Measurements from ENCODE around the gene CORT. TPM values are rescaled to one million over a fixed set of nuclear protein-coding genes. Genes with fewer than 3 reads are reported as not detected.
"Not testable (repeated sequence)": the region's sequence is repeated elsewhere in the genome, so short reads cannot be mapped to it uniquely, and the experiment has no call there.

Gene CORT
- total RNA-seq, 1 experiment from 2014 or later = not detected

GRCh38 chr1:10438677-10439163 lies 11.1 kb upstream of the CORT start:
- no peak for DNase-seq (ENCODE audit: low read depth)

- no peak for DNase-seq (ENCODE audit: low read depth)
These were observed 9.5 kb upstream of the CORT start for GRCh38 chr1:10440305-10440704.

- DNase-seq (ENCODE audit: low read depth) = no peak
These were observed 9.0 kb upstream of the CORT start for GRCh38 chr1:10440794-10441193.

GRCh38 chr1:10444248-10444647 lies 5.6 kb upstream of the CORT start:
- DNase-seq (ENCODE audit: low read depth) = no peak

GRCh38 chr1:10444795-10445397 lies 4.9 kb upstream of the CORT start:
- no peak for DNase-seq (ENCODE audit: low read depth)

- no peak for DNase-seq (ENCODE audit: low read depth)
These were observed 2.9 kb upstream of the CORT start for GRCh38 chr1:10446790-10447422.

- DNase-seq (ENCODE audit: low read depth) = no peak
These were observed 454 bp downstream of the CORT start for GRCh38 chr1:10450156-10450814.

GRCh38 chr1:10450836-10451235 lies 1.0 kb downstream of the CORT start:
- DNase-seq (ENCODE audit: low read depth) = no peak

- peak; percentile 34 for DNase-seq (ENCODE audit: low read depth)
These were observed 1.5 kb downstream of the CORT start for GRCh38 chr1:10451287-10451686.

- no peak for DNase-seq (ENCODE audit: low read depth)
These were observed 6.2 kb downstream of the CORT start for GRCh38 chr1:10456048-10456447.

GRCh38 chr1:10456661-10457060 lies 6.8 kb downstream of the CORT start:
- DNase-seq (ENCODE audit: low read depth) = no peak

GRCh38 chr1:10457462-10457861 lies 7.6 kb downstream of the CORT start:
- DNase-seq (ENCODE audit: low read depth) = not testable (repeated sequence)

GRCh38 chr1:10457875-10458274 lies 8.0 kb downstream of the CORT start:
- DNase-seq (ENCODE audit: low read depth) = no peak

- peak; percentile 90 for DNase-seq (ENCODE audit: low read depth)
These were observed 9.4 kb downstream of the CORT start for GRCh38 chr1:10459184-10459583.

- no peak for DNase-seq (ENCODE audit: low read depth)
These were observed 17.2 kb downstream of the CORT start for GRCh38 chr1:10467078-10467477.

GRCh38 chr1:10470043-10470442 lies 20.2 kb downstream of the CORT start:
- DNase-seq (ENCODE audit: low read depth) = no peak

- peak; percentile 50 for DNase-seq (ENCODE audit: low read depth)
These were observed 21.8 kb downstream of the CORT start for GRCh38 chr1:10471411-10472219.

- DNase-seq (ENCODE audit: low read depth) = peak; percentile 97
These were observed 22.7 kb downstream of the CORT start, which contains the start of gene DFFA for GRCh38 chr1:10472220-10473144. Gene DFFA, minus strand, starts transcription at chr1:10472529. Its CDS starts 71 bp downstream, at chr1:10472458.

GRCh38 chr1:10473145-10473765 lies 23.4 kb downstream of the CORT start:
- DNase-seq (ENCODE audit: low read depth) = no peak

GRCh38 chr1:10474309-10474612 lies 24.4 kb downstream of the CORT start:
- DNase-seq (ENCODE audit: low read depth) = not testable (repeated sequence)
